NT2/D1 (cell line): Measurements from ENCODE around the gene FAM167B.
A peak's percentile ranks its signal among the peaks of the same experiment; 100 is the strongest.

Source experiments
- YY1 ChIP-seq: IDR thresholded peaks from 2 replicates; pipeline ENCODE4 v1.6.1; 2011; ENCODE audit not compliant: insufficient read length, insufficient read depth
- ZNF274 ChIP-seq: IDR thresholded peaks from 2 replicates; pipeline ENCODE4 v1.6.1; 2011; ENCODE audit warnings: mild to moderate bottlenecking, low read depth, low read length

DNA sequence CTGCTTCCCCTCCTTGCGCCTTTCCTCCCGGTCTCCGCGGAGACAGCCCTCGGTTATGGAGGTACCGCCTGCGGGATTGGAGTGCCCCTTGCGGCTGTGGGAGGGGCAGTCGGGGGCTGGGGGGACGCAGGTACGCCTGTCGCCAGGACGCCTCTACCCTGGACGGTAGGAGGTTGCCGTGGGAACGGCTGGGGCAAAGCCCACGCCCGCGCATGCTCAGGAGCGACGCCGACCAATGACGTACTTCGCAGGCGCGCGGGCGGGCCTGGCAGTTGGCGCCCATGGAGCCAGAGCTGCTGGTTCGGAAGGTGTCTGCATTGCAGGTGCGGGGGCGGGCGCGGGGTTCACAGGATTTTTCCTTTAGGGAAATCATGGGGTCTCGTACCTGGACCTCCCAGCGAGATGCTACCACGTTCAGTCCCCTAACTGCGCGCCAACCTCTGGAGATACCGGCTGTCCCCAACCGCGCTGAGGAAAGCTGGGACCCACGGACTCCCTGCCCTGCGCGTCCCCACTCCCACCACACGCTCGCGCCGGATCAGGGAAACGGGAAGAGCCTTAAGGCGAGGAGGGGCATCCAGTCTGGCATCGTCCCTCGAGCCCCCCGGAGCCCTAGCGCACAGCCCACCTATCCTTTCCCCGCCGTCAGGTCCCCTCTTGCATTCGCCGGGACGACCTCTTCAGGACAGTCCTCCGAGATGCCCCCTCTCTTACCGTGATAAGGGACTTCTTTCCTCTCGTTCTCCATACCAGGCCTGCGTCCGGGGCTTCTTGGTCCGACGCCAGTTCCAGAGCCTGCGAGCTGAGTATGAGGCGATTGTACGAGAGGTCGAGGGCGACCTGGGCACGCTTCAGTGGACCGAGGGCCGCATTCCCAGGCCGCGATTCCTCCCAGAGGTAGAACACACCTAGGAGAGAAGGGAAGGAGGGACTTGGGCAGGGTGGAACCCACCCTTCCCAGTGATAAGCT lies 41.3 kb upstream of the FAM167B start, which contains the start of gene IQCC:
- TF ChIP-seq ZNF274 (no peak), YY1 (peak; percentile 28)
